ENCODE measurements around the gene LYSMD1.

DNA sequence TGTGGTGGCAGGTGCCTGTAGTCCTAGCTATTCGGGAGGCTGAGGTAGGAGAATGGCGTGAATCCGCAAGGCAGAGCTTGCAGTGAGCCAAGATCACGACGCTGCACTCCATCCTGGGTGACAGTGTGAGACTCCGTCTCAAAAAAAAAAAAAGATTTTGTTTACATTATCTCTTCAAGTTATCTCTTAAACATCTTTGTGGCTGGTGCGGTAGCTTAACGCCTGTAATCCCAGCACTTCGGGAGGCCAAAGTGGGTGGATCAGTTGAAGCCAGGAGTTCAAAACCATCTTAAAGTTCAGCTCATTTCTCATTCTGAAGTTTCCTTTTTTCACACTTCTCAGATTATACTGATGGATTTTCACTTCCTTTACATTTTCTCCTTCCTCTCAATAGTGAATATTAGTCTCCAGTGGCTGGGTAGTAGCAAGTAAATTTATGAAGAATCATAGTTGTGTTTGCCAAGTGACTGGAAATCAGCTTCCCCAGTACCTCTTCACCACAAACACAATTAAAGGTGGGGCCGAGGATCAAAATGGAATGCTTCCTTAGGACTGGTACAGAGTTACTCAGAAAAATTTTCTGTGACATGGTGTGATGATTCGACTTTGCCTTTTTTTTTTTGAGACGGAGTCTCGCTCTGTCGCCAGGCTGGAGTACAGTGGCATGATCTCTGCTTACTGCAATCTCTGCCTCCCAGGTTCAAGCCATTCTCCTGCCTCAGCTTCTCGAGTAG is 46.4 kb upstream of the LYSMD1 start:
- no peak for TF ChIP-seq EZH2 (IDR thresholded peaks at IDR 0.05; ENCODE audit: low read length)
- TF ChIP-seq, protein P1, sequence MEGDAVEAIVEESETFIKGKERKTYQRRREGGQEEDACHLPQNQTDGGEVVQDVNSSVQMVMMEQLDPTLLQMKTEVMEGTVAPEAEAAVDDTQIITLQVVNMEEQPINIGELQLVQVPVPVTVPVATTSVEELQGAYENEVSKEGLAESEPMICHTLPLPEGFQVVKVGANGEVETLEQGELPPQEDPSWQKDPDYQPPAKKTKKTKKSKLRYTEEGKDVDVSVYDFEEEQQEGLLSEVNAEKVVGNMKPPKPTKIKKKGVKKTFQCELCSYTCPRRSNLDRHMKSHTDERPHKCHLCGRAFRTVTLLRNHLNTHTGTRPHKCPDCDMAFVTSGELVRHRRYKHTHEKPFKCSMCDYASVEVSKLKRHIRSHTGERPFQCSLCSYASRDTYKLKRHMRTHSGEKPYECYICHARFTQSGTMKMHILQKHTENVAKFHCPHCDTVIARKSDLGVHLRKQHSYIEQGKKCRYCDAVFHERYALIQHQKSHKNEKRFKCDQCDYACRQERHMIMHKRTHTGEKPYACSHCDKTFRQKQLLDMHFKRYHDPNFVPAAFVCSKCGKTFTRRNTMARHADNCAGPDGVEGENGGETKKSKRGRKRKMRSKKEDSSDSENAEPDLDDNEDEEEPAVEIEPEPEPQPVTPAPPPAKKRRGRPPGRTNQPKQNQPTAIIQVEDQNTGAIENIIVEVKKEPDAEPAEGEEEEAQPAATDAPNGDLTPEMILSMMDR (optimal IDR thresholded peaks at IDR 0.05 in 1 of 3, IDR thresholded peaks at IDR 0.05 in 1 of 3, conservative IDR thresholded peaks at IDR 0.05 in 1 of 3; ENCODE audit: extremely low read depth in 1 of 3, insufficient read depth in 2 of 3, low read length in 3 of 3), result no peak
